Tibial nerve (tissue), 4 donors: ENCODE results near the gene MTMR8.

Source experiments
- CTCF ChIP-seq, 5 experiments: fragments of 200-600 bp in 3 of 5; fragments of 450-650 bp in 2 of 5; sonication (generic) in 3 of 5; IDR thresholded peaks; one replicate each; pipeline ENCODE4 v1.5.1; 2016 to 2019; ENCODE audit warnings: antibody characterized with exemption in 5 of 5, mild to moderate bottlenecking in 3 of 5, moderate library complexity in 2 of 5
- EP300 ChIP-seq, 2 donors: sonication (generic); formaldehyde crosslinking; IDR thresholded peaks; one replicate each; pipeline ENCODE4 v1.6.1; 2017; ENCODE audit warnings: antibody characterized with exemption in 2 of 2, mild to moderate bottlenecking in 1 of 2

DNA sequence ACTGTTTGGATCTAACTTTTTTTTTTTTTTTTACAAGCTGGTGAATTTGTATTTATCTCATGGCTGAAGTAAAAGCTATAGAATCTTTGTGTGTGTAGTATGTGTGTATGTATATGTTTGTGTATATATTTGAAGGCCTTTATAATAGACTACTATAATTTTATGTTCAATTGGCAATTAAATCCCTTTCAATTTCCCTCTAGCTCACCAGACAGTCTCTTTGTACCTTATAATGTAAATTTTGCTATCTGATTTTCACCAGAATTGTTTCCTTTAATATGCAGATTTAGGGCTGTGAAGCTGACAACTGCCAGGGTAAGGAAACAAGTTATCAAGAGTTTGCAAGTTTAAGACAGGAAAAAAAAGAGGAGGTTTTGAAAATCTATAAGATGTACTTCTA lies 33.1 kb upstream of the MTMR8 start:
- TF ChIP-seq CTCF (IDR thresholded peaks at IDR 0.05) (no peak), EP300 (IDR thresholded peaks at IDR 0.05) (no peak)
